HG02970 (cell line): ENCODE measurements around the gene TPCN1.

Source experiments
- ATAC-seq: cut with Tn5 transposase; IDR thresholded peaks from one replicate; pipeline ENCODE4 v1.9.1; 2021; ENCODE audit warnings: mild to moderate bottlenecking, moderate library complexity, moderate number of reproducible peaks; ENCODE audit not compliant: unreplicated experiment, low FRiP score

TPCN1 gene

DNA sequence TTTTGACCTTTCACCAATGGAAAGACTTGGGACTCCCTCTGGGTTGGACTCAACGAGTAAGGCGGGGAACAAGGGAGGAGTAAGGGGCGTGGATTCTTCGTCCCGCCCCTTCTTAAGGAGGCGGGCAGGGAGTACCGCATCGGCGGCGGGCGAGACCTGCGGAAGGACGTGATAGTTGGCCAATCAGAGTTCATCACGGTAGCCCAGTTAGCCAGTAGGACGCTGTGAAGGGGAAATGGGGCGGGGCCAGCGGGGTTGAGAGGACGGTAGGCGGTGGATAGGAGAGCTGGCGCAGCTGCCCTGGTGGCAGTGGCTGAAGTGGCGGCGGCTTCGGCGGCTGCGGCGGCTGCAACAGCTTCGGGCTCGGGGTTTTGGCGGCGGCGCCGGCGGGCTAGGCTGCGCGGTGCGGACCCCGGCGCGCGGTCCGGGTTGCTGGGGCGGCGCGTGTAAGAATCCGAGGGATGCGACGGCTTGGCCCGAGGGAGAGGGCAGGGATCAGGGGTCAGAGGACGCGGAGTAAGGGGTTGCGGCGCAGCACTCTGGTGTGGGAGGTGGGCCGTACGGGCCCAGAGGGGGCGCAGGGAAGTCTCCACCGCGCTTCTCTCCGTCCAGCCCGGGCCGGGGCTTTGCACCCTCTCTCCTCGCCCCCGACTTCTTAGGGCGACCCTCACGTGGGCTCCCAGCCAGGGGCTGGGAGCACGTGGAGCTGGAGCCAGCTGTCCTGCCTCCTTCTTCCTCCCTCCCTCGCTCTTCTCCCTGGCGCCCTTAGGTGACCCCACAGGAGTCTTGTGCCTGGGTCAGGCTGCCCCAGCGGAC lies at the start of gene TPCN1:
TPCN1 (plus strand) TSS at position 284 of the 816 bp plus-strand sequence. CDS start 5,389 bp downstream, outside the sequence.
- ATAC-seq = peak; percentile 88

DNA sequence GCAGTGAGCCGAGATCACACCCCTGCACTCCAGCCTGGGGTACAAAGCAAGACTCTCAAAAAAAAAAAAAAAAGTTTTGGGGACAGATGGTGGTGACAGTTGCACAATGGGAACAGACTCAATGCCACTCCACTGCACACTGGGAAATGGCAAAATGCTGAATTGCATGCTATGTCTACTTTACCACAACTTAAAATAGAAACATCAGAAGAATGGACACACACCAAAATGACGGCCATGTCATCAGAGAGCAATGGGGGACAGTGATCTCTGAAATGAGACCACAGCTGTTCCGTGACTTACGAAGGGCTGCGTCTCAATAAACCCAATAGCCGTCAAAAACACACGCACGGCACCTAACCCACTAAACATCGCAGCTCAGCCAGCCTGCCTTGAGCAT lies 49.7 kb upstream of the TPCN1 start:
- ATAC-seq = no peak

DNA sequence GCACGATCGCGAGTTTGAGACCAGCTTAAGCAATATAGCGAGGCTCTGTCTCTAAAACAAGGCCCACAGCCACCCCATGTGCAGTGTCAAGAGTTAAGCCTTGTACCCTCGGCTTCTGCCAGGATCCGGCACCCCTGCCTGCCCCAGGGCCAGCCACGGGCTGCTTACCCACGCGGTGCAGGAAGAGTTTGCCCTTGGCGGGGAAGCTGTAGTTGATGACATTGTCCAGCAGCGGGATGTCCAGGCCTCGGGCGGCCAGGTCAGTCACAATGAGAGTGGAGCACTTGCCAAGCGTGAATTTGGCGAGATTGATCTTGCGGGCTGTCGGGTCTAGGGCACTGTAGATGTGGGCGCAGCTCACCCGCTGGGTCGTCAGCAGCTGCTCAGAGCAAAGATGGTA lies 49.1 kb upstream of the TPCN1 start:
- no peak for ATAC-seq

DNA sequence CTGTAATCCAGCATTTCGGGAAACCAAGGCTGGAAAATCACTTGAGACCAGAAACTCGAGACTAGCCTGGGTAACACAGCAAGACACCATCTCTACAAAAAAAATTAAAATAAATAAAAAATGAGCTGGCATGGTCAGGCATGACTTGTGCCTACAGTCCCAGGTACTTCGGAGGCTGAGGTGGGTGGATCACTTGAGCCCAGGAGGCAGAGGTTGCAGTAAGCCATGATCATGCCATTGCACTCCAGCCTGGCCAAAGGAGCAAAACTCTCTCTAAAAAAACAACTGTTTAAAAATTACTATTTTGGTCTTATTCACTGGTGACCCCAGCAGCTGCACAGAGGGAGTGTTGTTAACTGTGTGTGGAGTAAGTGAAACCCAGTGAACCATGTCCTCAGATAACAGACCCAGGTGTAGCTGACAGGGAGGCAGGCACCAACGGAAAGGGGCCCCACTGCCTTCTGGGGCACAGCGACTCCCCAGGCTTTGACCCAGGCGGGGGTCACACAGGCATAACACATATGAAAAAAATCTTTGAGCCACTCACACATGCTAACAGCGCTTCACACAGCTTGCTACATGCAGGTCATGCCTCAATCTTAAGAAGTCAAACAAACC lies 48.1 kb upstream of the TPCN1 start:
- no peak for ATAC-seq

DNA sequence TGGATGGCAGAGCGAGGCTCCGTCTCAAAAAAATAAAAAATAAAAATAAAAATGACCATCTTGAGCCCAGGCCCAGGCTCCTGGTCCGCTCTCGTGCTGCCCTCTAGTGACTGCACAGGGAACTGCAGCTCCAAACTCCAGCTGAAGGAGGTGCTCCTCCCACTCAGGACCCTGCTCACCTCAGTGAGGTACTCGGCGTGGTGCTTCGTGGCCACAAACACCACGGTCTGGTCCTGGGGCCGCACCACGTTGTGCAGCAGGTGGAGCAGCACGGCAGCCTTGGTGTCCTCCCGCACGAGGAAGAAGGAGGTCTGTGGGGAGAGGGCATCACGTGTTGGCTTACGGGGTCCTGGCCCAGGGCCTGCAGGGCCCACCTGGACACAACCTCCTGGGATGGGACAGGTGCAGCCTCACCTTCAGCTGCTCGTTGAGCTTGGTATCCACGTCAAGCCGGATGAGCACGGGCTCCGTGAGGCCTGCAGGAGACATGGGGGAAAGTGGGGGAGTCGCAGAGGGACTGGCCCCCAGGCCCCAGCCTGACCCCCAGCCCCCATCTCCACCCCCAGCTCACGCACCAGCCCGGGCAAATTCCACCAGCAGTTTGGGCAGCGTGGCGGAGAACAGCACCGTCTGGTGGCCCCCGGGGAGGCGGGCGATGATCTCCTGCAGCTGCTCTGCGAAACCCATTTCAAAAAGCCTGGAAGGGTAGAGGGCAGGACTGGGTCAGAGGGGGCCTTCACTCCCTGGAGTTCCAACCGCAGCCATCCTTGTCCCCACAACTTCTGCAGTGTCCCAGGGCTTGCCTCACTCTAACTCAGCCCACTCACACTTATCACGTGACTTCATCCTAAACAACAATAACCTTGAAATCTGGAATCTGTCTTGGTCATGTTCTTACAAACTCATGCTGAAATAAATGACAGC lies 46.5 kb upstream of the TPCN1 start:
- ATAC-seq = no peak

DNA sequence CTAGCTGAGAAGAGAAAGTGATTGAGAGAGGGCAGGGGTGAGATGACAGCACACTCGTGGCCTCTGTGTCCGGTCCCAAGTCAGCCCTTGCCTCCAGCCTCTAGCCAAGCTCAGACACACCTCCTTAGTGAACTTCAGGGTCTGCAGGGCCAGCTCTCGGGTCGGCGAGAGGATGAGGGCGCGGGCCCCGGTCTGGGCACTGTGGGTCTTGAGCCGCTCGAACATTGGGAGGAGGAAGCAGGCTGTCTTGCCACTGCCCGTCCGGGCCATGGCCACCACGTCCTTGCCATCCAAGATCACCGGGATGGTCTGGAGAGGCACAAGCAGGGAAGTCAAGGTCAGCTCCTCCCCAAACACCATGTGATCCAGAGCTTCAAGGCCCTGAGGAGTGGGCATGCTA lies 42.2 kb upstream of the TPCN1 start:
- ATAC-seq = no peak

DNA sequence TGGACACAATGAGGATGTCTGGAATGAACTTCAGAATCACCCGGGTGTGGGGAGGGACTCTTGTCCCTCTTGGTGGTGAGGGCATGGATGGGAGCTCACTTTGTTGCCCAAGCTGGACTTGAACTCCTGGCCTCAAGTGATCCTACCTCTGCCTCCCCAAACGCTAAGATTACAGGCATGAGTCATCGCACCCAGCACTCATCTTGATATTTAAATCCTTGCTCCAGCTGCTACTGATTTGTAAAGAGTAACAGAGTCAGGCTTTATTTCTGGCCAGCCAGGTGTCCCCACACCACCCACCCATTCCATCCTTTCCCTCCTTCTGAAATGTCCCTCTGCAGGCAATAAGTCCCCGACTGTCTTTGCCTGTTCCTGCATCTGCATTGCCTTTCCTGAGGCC lies 40.9 kb upstream of the TPCN1 start:
- no peak for ATAC-seq

DNA sequence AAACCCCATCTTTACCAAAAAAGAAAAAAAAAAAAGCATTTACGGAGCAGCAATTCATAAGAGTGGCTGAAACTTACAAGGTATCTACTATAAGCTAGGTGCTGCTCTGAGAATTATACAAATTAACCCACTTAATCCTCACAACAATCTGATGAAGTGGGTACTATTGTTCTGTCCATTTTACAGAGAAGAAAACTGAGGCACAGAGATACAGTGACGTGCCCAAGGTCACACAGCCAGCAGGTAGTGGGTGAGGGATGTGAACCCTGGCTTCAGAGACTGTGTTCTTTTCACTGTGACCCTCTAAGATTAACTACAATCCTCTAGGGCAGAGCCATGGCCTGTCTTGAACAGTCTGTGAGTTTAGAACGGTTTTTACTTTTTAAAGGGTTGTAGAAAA lies 39.3 kb upstream of the TPCN1 start:
- ATAC-seq = no peak

DNA sequence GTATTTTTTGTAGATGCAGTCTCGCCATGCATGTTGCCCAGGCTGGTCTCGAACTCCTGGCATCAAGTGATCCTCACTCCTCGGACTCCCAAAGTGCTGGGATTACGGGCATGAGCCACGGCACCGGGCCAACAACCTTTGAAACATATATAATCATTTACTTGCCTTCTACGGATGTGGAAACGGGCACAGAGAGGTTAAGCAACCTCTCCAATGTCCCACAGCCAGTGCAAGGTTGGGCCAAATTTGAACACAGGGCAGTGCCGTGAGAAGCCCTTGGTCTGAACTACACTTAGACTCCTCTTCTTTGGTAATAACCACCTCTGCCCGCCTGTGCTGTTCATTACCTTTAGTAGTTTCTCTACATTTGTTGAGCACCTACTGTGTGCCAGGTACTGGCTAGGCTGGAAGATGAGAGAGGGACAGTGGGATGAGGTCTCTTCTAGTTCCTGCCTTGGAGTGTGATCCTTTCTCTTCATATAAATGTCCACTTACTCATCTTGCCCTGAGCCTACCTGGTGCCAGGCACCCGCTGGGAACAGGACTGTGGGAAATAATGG lies 38.2 kb upstream of the TPCN1 start:
- ATAC-seq = no peak

DNA sequence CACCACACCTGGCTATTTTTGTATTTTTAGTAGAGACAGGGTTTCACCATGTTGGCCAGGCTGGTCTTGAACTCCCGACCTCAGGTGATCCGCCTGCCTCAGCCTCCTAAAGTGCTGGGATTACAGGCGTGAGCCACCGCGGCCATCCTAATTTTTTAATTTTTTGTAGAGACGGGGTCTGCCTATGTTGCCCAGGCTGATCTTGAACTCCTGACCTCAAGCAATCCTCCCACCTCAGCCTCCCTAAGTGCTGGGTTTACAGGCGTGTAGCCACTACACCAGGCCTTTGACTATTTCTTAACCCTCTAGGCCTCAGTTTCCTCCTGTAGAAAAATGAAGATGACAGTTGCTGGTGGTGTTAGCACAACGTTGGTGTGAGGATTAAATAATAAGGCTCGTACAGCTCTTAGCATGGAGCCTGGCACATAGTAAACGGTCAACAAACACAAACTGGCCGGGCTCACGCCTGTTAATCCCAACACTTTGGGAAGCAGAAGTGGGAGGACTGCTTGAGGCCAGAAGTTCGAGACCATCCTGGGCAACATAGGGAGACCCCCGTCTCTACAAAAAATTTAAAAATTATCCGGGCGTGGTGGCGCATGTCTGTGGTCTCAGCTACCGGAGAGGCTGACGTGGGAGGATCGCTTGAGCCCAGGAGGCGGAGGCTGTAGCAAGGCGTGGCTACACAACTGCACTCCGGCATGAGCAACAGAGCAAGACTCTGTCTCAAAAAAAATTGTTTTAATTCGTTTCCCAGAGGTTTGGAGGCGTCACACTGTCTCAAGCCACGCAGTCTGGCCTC lies 37.0 kb upstream of the TPCN1 start:
- ATAC-seq = peak; percentile 35

DNA sequence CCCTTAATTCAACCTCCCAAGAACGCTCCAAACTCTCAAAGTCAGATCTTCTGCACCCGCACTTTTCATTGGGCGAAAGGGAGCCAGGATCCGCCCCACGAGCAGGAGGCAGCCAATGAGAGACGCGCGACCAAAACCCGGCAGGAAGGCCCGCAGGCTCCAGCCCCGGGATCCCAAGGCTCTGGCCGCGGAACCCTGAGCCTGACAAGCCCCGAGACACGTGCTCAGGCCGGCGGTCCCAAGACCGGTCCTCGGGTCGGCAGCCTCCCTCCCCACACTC lies 36.4 kb upstream of the TPCN1 start:
- ATAC-seq = peak; percentile 73

DNA sequence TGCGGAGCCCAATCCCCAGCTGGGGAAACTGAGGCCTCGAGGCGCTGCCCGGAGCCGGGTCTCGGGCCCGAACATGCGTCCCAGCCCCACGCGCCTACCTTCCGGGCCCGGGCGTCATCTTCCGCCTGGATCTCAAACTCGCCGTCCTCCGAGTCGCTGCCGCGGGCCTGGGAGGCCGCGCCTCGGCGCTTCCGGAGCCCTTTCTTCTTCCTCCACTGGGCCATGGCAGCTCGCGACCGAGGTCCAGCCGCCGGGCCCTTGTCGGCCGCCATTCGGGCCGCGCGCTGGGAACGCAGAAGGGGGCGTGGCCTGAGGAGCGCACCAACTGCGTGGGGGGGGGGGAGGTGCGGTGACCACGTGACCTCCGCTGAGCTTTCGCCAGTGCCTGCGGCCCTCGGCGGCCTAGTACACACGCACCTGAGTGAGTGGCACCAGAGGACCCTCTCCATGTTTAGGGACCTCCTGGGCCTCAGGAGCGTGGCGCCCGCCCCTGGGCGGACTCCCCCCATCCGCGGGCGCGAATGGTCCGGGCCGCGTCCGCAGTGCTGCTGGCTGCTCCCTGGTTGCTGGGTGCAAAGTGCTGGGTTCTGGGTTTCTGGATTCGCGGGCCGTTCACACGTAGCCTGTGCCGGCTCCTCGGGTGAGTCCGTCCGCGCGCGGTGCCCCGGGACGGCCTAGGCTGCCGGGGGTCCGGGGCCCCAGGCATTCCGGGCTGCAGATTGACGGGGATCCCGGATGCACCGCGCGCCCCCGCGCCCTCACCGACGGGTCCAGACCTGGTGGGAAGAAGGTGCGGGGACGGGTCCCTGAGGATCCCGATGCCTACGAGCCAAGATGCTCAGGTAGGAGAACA lies 35.9 kb upstream of the TPCN1 start, which contains the start of the genes DDX54 and RITA1:
DDX54 (minus strand) TSS at position 299 of the 853 bp plus-strand sequence; CDS start at position 272, 27 bp downstream.
RITA1 (plus strand) TSS at position 542 of the 853 bp plus-strand sequence. CDS start 1,026 bp downstream, outside the sequence.
- peak; percentile 52 for ATAC-seq

DNA sequence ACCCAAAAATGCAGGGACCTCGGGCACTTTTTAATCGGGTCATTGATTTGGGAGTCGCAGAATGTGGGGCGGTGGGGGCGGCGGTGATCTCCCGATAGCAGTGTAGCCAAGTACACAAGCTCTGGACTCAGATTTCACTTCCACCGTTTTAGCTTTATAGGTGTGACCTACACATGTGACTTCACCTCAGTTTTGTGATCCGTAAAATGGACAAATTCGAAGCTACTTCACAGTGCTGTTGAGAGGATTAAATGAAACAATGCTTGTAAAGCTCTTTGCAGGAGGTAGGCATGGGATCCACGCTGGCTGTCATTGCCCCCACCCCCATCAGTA lies 35.3 kb upstream of the TPCN1 start:
- ATAC-seq = no peak

DNA sequence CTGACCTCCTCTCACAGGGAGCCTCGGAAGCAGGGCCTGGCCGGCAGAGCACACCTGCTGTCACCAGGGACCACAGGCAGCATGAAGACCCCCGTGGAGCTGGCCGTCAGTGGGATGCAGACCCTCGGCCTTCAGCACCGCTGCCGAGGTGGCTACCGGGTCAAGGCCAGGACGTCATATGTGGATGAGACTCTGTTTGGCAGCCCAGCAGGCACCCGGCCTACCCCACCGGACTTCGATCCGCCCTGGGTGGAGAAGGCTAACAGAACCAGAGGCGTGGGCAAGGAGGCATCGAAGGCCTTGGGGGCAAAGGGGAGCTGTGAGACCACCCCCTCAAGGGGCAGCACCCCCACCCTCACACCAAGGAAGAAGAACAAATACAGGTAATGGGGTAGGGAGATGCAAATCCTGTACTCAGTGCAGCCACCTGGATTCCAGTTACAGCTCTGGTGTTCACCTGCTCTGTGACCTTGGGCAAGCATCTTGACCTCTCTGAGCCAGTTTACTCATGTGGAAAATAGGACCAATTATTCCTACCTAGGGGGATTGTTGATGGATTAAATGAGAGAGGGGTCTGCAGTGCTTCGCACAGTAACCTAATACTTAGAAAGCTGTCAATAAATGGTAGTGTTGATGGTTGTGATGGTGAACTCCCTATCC lies 34.5 kb upstream of the TPCN1 start:
- ATAC-seq = no peak

DNA sequence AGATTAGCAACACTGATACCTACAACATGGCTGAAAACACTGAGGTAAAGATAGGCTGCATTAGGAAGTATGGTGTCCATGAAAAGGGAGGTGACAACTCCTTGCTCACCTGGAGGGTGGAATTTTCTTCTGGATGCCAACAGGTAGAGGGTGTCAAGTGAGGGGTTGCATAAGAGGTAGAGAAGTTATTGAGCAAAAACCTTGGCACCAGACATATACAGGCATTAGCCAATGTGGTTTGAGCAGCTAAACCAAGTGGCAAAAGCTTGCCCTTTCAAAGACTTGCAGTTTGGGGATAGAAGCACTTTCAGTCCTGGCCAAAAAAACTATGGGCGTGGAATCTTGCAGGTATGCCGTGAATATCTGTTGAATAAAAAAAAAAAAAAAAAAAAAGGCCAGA lies 31.9 kb upstream of the TPCN1 start:
- no peak for ATAC-seq

DNA sequence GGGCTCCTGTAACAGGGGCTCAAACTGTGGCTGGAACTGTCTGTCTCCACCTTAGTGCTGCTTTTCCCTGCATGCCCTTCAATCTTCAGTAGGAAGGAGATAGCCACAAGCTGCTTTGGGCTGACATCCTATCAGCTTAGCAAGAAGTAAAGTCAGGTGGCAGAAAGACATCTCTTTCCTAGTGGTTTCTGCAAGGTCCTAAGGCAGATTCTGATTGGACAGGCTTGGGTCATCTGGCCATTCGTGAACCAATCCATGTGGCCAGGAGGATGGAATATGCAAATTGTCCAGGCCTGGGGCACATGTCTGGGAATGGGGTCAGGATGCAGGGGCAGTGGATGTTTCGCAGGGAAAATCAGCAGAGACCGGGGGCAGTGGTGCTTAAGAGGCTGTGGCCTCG lies 30.5 kb upstream of the TPCN1 start:
- no peak for ATAC-seq

DNA sequence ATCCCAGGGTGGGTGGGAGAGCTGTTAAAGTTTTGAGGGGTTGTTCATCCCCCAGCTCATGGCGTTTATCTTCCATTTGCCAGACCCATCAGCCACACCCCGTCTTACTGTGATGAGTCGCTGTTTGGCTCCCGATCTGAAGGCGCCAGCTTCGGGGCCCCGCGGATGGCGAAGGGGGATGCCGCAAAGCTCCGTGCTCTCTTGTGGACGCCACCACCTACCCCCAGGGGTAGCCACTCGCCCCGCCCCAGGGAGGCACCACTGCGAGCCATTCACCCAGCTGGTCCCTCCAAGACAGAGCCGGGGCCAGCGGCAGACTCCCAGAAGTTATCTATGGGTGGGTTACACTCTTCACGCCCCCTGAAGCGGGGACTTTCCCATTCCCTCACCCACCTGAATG lies 30.0 kb upstream of the TPCN1 start:
- ATAC-seq = no peak

DNA sequence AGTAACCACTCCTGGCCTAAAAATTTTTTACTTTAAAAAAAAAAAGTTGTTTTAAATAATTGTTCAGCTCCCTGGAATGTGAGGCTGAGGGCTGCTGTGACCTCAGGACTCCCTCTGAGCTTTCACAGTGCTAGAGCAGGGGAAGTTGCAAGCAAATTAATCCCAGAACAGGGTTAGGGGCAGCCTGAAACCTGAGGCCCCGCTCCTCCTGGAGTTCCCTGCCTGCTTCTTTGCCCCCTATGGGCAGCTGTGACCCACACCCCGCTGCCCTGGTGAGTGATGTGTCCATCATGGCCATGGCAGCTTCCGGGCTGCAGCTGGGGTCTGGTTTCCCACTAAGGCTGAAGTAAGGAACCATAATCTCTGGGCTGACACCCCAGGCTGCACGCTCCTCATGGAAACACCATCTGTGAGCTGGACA lies 26.3 kb upstream of the TPCN1 start:
- ATAC-seq = no peak

DNA sequence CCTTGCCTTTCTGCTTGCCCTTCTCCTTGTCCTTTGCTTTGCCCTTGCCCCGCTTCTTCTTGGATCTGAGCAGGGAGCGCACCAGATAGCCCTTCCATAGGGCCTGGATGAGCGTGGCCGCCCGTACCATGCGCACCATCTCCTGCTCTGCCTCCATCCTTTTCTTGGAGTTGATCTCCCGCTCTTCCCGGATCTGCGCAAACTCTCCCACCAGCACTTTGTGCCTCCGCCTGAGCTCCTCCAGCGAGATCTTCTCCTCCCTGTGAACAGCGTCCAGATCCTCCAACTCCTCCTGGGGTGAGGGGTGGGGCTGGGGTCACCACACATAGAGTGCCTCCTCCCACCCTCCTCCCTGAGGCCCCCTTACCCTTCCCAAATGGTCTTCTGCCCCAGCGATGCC lies 25.7 kb upstream of the TPCN1 start:
- no peak for ATAC-seq
